ENCODE measurements around the gene B4GALNT1.

- TF ChIP-seq CTCF (IDR thresholded peaks at IDR 0.05 in 8 of 11, conservative IDR thresholded peaks at IDR 0.05 in 3 of 11) (no peak), POLR2A (IDR thresholded peaks at IDR 0.05) (no peak), POLR2AphosphoS5 (IDR thresholded peaks at IDR 0.05) (no peak)
These were observed 32.6 kb downstream of the B4GALNT1 start for GRCh38 chr12:57600395-57600794.
